Epithelial cell of prostate (primary cell): ENCODE measurements around the gene PINK1.

Experiments used
- DNase-seq: peaks from one replicate; pipeline ENCODE4 v3.0.0-alpha.2; 2011; ENCODE audit warnings: low read depth, low spot score
- H3K27ac ChIP-seq: fragments of 450-650 bp; 2 replicates; pipeline ENCODE4 v1.5.1; 2017; ENCODE audit warnings: mild to moderate bottlenecking

The PINK1 gene

GRCh38 chr1:20641975-20642374, 8.7 kb downstream of the PINK1 start:
- no peak overlapping the region for H3K27ac ChIP-seq
- no peak for DNase-seq

- no peak for DNase-seq
These were observed 9.8 kb downstream of the PINK1 start for GRCh38 chr1:20643080-20643479.

GRCh38 chr1:20644416-20644815, 11.2 kb downstream of the PINK1 start:
- DNase-seq: no peak

More at GRCh38 chr1:20643080-20643479, 9.8 kb downstream of the PINK1 start:
- no peak overlapping the region for H3K27ac ChIP-seq

DNA sequence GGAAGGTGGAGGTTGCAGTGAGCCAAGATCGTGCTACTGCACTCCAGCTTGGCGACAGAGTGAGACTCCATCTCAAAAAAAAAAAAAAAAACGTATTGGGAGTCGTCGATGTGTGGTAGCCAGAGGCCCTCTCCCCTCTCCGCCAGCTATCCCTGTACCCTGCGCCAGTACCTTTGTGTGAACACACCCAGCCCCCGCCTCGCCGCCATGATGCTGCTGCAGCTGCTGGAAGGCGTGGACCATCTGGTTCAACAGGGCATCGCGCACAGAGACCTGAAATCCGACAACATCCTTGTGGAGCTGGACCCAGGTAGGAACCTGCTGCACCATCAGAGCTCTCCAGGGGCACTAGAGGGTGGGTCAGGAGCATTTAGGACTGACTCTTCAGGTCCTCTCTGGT, 12.2 kb downstream of the PINK1 start:
- no peak for DNase-seq
- H3K27ac ChIP-seq: no peak overlapping the region

More at GRCh38 chr1:20644416-20644815, 11.2 kb downstream of the PINK1 start:
- H3K27ac ChIP-seq: no peak overlapping the region

DNA sequence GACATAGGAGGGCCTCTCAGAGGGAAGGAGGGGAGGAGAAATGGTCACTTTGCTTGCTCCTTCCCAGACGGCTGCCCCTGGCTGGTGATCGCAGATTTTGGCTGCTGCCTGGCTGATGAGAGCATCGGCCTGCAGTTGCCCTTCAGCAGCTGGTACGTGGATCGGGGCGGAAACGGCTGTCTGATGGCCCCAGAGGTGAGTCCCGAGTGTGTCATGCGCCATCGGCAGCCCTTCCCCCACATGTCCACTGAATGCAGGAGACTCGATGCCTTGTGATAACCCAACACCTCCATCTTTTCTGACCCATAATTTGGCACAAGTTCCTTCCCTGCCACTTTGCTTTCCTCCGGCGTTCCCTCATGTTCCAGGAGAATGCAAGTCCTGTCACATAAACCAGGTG, 15.2 kb downstream of the PINK1 start:
- DNase-seq: no peak
- no peak overlapping the region for H3K27ac ChIP-seq

DNA sequence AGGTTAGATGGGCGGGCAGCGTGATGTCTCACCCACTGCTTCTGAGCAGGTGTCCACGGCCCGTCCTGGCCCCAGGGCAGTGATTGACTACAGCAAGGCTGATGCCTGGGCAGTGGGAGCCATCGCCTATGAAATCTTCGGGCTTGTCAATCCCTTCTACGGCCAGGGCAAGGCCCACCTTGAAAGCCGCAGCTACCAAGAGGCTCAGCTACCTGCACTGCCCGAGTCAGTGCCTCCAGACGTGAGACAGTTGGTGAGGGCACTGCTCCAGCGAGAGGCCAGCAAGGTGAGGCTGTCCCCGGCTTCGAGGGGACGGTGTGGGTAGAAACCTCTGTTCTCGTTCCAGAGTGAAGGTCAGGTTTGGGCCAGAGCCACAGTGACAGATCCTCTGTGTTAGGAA, 15.7 kb downstream of the PINK1 start:
- H3K27ac ChIP-seq: no peak overlapping the region
- DNase-seq: no peak

DNA sequence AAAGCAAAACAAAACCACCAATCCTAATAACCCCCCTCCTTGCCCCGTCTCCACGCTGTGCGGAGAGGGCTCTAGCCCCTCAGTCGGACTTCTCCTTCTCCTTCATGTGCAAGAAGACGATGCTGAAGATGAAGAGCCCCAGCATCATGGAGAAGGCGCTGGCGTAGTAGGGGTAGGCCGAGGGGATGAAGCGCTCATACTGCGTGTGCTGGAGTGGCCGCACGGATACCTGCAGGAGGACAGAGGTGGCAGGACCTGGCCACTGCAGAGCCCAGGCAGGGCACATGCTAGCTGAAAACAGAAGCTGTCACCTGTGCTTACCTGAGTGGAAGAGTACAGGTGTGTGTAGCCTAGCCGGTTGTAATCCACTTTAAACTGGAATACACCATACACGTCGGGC, 19.0 kb downstream of the PINK1 start:
- no peak for DNase-seq
- no peak overlapping the region for H3K27ac ChIP-seq

GRCh38 chr1:20654104-20654690, 20.9 kb downstream of the PINK1 start:
- DNase-seq: no peak
- H3K27ac ChIP-seq: no peak overlapping the region

- no peak for DNase-seq
- H3K27ac ChIP-seq: no peak overlapping the region
These were observed 23.8 kb downstream of the PINK1 start for GRCh38 chr1:20657024-20657423.

- no peak overlapping the region for H3K27ac ChIP-seq
- DNase-seq: no peak
These were observed 25.1 kb downstream of the PINK1 start for GRCh38 chr1:20658166-20658915.

- no peak for DNase-seq
- H3K27ac ChIP-seq: peak overlapping the region; percentile 38
These were observed 27.1 kb downstream of the PINK1 start for GRCh38 chr1:20660363-20660762.

- peak overlapping the region; percentile 38 for H3K27ac ChIP-seq
- no peak for DNase-seq
These were observed 27.6 kb downstream of the PINK1 start for GRCh38 chr1:20660847-20661206.

- peak within 1 kb of the TSS; percentile 38 for H3K27ac ChIP-seq
These were observed 28.2 kb downstream of the PINK1 start, which contains the start of gene DDOST for GRCh38 chr1:20661207-20662109. Gene DDOST (minus strand): TSS chr1:20661369. CDS start chr1:20661350, 19 bp downstream.

GRCh38 chr1:20662110-20662475, 28.8 kb downstream of the PINK1 start:
- DNase-seq: no peak
- peak overlapping the region; percentile 38 for H3K27ac ChIP-seq

More at GRCh38 chr1:20661207-20662109, 28.2 kb downstream of the PINK1 start, which contains the start of gene DDOST:
- DNase-seq: peak; percentile 82

DNA sequence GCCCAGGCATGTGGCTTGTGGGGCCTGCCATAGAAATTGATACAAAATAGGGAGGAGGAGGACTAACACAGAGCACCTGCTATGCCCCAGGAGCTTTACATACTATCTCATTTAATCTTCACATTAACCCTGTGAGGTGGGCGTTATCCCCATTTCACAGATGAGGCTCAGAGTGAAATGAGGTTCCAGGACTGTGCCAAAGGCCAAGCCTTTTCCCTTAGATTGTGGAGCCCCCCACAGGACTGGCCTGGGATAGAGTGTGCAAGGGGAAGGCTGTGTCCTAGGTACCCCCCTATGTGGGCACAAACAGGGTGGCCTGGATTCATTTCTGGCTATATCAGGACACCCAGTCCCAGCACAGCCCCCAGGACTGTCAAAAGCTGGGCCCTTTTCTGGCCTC, 30.1 kb downstream of the PINK1 start:
- no peak overlapping the region for H3K27ac ChIP-seq

DNA sequence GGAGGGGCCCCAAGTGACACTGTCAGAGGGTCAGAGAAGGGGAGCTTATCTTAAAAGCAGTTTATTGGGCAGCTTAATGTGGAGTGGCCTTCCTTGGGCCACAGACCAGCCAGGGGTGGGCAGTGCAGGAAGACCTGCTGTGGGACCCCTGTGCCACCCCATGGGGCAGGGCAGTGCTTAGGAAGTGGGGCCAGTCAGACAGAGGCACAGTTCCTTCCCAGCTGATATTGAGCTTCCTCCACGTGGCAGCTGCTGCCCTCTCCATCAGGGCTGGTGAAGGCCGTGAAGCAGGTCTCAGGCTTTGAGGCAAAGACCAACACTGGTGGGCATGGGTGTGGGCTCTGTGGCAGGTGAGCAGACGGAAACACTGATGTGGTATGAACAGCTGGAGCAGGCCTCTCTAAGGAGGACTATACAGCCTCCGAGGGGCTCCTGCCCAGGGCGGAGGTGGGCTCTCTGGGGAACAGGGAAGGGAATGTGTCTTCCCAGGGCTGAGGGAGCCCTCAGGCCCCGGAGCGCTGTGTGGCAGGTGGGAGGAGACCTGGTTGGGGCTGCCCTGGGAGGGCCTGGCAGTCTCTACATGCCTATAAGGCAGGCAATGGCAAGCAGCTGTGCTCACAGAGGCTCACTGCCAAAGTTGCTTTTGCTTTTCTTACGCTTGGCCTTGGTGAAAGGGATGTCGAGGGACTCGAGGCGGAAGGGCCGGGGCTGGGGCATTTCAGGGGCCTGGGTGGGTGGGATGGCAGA, 30.9 kb downstream of the PINK1 start:
- H3K27ac ChIP-seq: no peak overlapping the region
- no peak for DNase-seq

More for the DNA sequence above, 30.1 kb downstream of the PINK1 start:
- DNase-seq: no peak

GRCh38 chr1:20665726-20666125, 32.5 kb downstream of the PINK1 start:
- no peak for DNase-seq
- no peak overlapping the region for H3K27ac ChIP-seq

GRCh38 chr1:20666146-20666545, 32.9 kb downstream of the PINK1 start:
- no peak overlapping the region for H3K27ac ChIP-seq
- no peak for DNase-seq

GRCh38 chr1:20666804-20667203, 33.5 kb downstream of the PINK1 start:
- H3K27ac ChIP-seq: no peak overlapping the region
- no peak for DNase-seq

GRCh38 chr1:20668581-20668980, 35.3 kb downstream of the PINK1 start:
- DNase-seq: no peak

More at GRCh38 chr1:20668581-20668980, 35.3 kb downstream of the PINK1 start:
- no peak overlapping the region for H3K27ac ChIP-seq
